Activated T-cell treated with anti-CD3 and anti-CD28 coated beads for 4 hours (primary cell): ENCODE results near the gene CBX2.

Source experiments
- DNase-seq: peaks from one replicate; pipeline ENCODE4 v3.0.0-alpha.2; 2020

Gene CBX2

GRCh38 chr17:79801156-79802038 lies 23.4 kb downstream of the CBX2 start:
- DNase-seq, result no peak

GRCh38 chr17:79802039-79802735 lies 24.2 kb downstream of the CBX2 start:
- DNase-seq, result no peak

- DNase-seq, result no peak
These were observed 24.9 kb downstream of the CBX2 start for GRCh38 chr17:79802736-79803420.

GRCh38 chr17:79803421-79803996 lies 25.6 kb downstream of the CBX2 start:
- no peak for DNase-seq

- peak; percentile 48 for DNase-seq
These were observed 26.3 kb downstream of the CBX2 start for GRCh38 chr17:79803997-79804855.

GRCh38 chr17:79804856-79805696 lies 27.1 kb downstream of the CBX2 start:
- DNase-seq, result no peak

- no peak for DNase-seq
These were observed 28.5 kb downstream of the CBX2 start for GRCh38 chr17:79806446-79806760.

GRCh38 chr17:79806863-79807720 lies 29.1 kb downstream of the CBX2 start:
- no peak for DNase-seq

- no peak for DNase-seq
These were observed 31.0 kb downstream of the CBX2 start for GRCh38 chr17:79808763-79809529.

- DNase-seq, result no peak
These were observed 31.7 kb downstream of the CBX2 start for GRCh38 chr17:79809530-79810129.

- DNase-seq, result peak; percentile 72
These were observed 32.4 kb downstream of the CBX2 start for GRCh38 chr17:79810130-79811010.

- DNase-seq, result no peak
These were observed 33.3 kb downstream of the CBX2 start for GRCh38 chr17:79811011-79811867.

- DNase-seq, result no peak
These were observed 34.0 kb downstream of the CBX2 start for GRCh38 chr17:79811868-79812352.

- DNase-seq, result no peak
These were observed 34.7 kb downstream of the CBX2 start for GRCh38 chr17:79812353-79813258.

- DNase-seq, result no peak
These were observed 35.6 kb downstream of the CBX2 start for GRCh38 chr17:79813297-79814126.
